Lower leg skin (tissue), 4 donors: ENCODE results near the gene RCOR1. TPM values are rescaled to one million over a fixed set of nuclear protein-coding genes. Genes with fewer than 3 reads are reported as not detected.

Experiments used
- DNase-seq, 2 donors: peaks; one replicate each; pipeline ENCODE4 v3.0.0-alpha.2; 2019; ENCODE audit warnings: low spot score in 2 of 2
- H3K4me3 ChIP-seq: fragments of 200-600 bp; sonication (generic); 2 replicates; pipeline ENCODE4 v1.5.1; 2017; ENCODE audit warnings: mild to moderate bottlenecking, low read depth; ENCODE audit not compliant: poor library complexity, severe bottlenecking
- POLR2A ChIP-seq, 2 donors: fragments of 450-650 bp; IDR thresholded peaks; one replicate each; pipeline ENCODE4 v1.6.1; 2016 to 2017; ENCODE audit warnings: antibody characterized with exemption in 2 of 2, mild to moderate bottlenecking in 1 of 2, moderate library complexity in 1 of 2
- WGBS, 2 donors: methylation state at CpG; one replicate each; pipeline ENCODE4 v1.1.5; 2018; 5-methylcytosine and 5-hydroxymethylcytosine counted together
- intact Hi-C: fragments of 100-400 bp; cut with DNase I; formaldehyde crosslinking; loops from one replicate; pipeline ENCODE4 v1.15.0; 2023; ENCODE audit warnings: low total_unique reads
- total RNA-seq, 4 donors: library from RNA; depleted of rRNA; stranded (reverse); fragments of >200 nt; gene quantifications; one replicate each; pipeline ENCODE4 v1.1.0, GENCODE V29; 2016
- TF ChIP-seq, protein P1 (sequence below), 3 donors: fragments of 450-650 bp; IDR thresholded peaks; one replicate each; pipeline ENCODE4 v1.5.1; 2016; ENCODE audit warnings: antibody characterized with exemption in 3 of 3, mild to moderate bottlenecking in 3 of 3, moderate library complexity in 2 of 3

RCOR1 gene
- total RNA-seq, 4 donors from 2014 or later, result 20.1 to 25.3 (median 22.9) TPM

DNA sequence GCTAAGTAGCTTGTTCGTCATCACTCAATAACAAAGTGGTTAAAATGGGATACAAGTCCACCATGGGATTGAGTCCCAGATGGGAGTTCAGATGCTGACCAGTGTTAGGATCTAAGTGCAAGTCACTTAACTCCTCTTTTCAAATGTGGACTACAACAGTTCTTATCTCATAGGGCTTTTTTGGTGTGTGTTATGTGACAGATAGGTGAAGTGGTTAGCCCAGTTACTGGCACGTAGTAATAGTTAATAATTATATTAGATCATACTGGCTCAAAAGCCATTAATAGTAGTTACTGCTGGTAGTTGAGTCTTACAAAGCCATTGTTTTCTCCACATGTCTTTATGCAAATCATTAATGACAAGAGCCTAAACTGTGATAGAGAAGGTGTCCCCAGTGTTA lies 73.2 kb downstream of the RCOR1 start:
- no peak overlapping the region for H3K4me3 ChIP-seq
- intact Hi-C loops, result no loop called here
- 97 to 100% methylated on average over 2 of the region's 2 CpGs for WGBS, 2 donors
- no peak for TF ChIP-seq POLR2A (IDR thresholded peaks at IDR 0.05)
- TF ChIP-seq, protein P1, sequence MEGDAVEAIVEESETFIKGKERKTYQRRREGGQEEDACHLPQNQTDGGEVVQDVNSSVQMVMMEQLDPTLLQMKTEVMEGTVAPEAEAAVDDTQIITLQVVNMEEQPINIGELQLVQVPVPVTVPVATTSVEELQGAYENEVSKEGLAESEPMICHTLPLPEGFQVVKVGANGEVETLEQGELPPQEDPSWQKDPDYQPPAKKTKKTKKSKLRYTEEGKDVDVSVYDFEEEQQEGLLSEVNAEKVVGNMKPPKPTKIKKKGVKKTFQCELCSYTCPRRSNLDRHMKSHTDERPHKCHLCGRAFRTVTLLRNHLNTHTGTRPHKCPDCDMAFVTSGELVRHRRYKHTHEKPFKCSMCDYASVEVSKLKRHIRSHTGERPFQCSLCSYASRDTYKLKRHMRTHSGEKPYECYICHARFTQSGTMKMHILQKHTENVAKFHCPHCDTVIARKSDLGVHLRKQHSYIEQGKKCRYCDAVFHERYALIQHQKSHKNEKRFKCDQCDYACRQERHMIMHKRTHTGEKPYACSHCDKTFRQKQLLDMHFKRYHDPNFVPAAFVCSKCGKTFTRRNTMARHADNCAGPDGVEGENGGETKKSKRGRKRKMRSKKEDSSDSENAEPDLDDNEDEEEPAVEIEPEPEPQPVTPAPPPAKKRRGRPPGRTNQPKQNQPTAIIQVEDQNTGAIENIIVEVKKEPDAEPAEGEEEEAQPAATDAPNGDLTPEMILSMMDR (IDR thresholded peaks at IDR 0.05), result no peak
- no peak for DNase-seq

DNA sequence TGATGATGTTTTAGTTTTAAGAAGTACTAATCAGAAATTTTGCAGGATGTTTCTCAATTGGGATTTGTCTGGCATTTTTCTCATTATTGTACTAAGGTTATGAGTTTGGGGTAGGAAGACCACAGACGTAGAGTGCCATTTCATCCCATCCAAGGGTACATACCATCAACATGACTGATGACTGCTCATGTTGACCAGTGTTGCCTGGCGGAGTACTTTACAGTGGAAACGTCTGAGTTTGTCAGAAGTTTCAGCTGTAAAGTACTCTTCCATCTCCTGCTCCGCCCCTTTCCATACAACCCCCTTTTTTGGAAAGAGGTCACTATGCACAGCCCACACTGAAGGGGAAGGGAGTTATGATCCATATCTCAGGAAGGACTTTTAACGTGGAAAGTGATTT lies 74.2 kb downstream of the RCOR1 start:
- no peak for TF ChIP-seq POLR2A (IDR thresholded peaks at IDR 0.05)
- TF ChIP-seq, protein P1 (IDR thresholded peaks at IDR 0.05), result no peak
- intact Hi-C loops, result no loop called here
- WGBS, 2 donors, result 84 to 87% methylated on average over 5 of the region's 5 CpGs
- no peak for DNase-seq
- no peak overlapping the region for H3K4me3 ChIP-seq

DNA sequence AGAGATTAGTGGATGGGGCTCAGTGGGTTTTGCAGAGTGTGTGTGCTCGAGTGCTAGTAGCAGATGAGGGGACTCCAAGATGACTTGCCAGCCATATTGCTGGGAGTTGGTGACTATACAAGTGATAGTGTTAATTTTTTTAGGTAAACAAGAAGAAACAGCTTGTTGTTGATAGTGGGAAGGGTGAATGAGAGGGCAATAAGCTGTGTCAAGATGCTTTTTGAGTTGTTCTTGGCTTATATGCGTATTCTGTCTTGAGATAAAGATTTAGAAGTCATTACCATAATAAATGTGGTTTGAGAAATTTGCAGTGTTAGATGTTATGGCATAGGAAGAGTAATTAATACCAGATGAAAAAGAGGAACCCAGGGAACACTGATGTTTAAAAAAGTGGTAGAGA lies 75.3 kb downstream of the RCOR1 start:
- no peak overlapping the region for H3K4me3 ChIP-seq
- 86 to 87% methylated on average over 2 of the region's 2 CpGs for WGBS, 2 donors
- intact Hi-C loops, result no loop called here
- DNase-seq, result no peak
- TF ChIP-seq, protein P1 (IDR thresholded peaks at IDR 0.05), result no peak
- TF ChIP-seq POLR2A (IDR thresholded peaks at IDR 0.05), result no peak

DNA sequence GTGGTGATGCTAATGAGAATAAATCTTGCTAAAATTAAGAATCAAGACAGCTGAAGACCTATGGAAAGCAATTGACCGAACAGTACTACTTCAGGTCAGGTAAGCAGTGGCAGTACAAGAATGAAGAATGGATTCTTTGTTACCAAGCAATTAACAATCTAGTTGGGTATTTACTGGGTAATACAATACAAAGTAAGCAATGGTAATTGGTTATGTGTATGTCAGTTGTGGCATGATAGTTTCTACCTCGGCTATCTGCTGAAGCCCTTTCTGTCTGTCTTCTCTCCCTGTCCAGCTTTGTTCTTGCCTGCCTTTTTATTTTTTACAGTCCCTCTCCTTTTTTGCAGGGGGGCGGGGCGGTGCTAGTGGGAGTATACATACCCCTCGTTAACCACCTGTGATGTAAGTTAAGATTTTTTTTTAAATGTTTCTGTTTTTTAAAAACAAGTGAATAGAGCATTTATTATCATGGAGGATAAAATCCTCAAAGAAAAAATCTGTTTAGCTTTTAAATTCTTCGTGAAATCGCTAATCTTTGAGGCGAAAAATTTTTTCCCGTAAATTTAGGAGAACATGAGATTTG lies 75.9 kb downstream of the RCOR1 start:
- H3K4me3 ChIP-seq, result no peak overlapping the region
- no peak for DNase-seq
- intact Hi-C loops, result no loop called here
- TF ChIP-seq, protein P1 (IDR thresholded peaks at IDR 0.05), result no peak
- TF ChIP-seq POLR2A (IDR thresholded peaks at IDR 0.05), result no peak
- WGBS, 2 donors, result 93% methylated on average over 9 of the region's 9 CpGs

DNA sequence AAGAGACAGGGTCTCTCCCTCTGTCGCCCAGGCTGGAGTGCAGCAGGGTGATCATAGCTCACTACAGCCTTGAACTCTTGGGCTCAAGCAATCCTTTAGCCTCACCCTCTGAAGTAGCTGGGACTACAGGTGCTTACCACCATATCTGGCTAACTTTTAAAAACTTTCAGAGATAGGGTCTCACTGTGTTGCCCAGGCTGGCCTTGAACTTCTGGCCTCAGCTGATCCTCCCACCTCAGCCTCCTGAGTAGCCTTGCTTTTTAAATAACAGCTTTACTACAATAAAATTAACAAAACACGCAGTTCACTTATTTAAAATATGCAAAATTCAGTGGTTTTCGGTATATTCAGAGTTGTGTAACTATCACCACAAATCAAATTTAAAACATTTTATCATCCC lies 79.0 kb downstream of the RCOR1 start:
- WGBS, 2 donors, result 89 to 97% methylated on average over 3 of the region's 3 CpGs
- no peak overlapping the region for H3K4me3 ChIP-seq
- intact Hi-C loops, result no loop called here
- DNase-seq, result no peak
- TF ChIP-seq POLR2A (IDR thresholded peaks at IDR 0.05), result no peak
- TF ChIP-seq, protein P1 (IDR thresholded peaks at IDR 0.05), result no peak

- no peak for TF ChIP-seq POLR2A (IDR thresholded peaks at IDR 0.05)
- TF ChIP-seq, protein P1 (IDR thresholded peaks at IDR 0.05), result no peak
- no peak overlapping the region for H3K4me3 ChIP-seq
- DNase-seq, result no peak
- WGBS, 2 donors, result 98 to 99% methylated on average over 5 of the region's 5 CpGs
- intact Hi-C loops, result no loop called here
Observed at GRCh38 chr14:102672410-102672960, 80.0 kb downstream of the RCOR1 start.
